HepG2 (cell line): ENCODE data around the gene ECEL1. TPM values are rescaled to one million over a fixed set of nuclear protein-coding genes. Genes with fewer than 3 reads are reported as not detected.

ENCODE experiments used
- ATAC-seq: fragments of 200-7000 bp; cut with Tn5 transposase; 3 replicates; pipeline ENCODE4 v1.9.1; 2020; ENCODE audit warnings: mild to moderate bottlenecking, moderate library complexity
- BruUV-seq: library from RNA; stranded (reverse); fragments of 400-500 nt; replicated peaks from 2 replicates; lab custom pipeline; 2021; lab: Mats Ljungman, UMichigan
- CTCF ChIA-PET: fragments of 300-600 bp; formaldehyde crosslinking; extraction: SDS; loops from one replicate; lab custom pipeline; 2021; ENCODE audit warnings: low total read pairs, inconsistent platforms, low intra/inter-chr PET ratio; lab: Yijun Ruan, JAX
- POLR2A ChIA-PET: fragments of 350-600 bp; sonication (Branson Sonifier 250); formaldehyde crosslinking; loops from one replicate; lab custom pipeline; 2020; ENCODE audit warnings: antibody characterized with exemption, inconsistent platforms; lab: Yijun Ruan, JAX
- DNase-seq: peaks from one replicate; pipeline ENCODE4 v3.0.0-alpha.2; 2015; ENCODE audit warnings: low spot score
- FAIRE-seq: peaks from 3 replicates; lab custom pipeline; 2011; peaks lifted over from hg19 to GRCh38; lab: Jason Lieb, UNC
- H2AFZ ChIP-seq: one replicate; pipeline ENCODE4 v1.6.1; 2011; ENCODE audit warnings: low read length, inconsistent platforms
- H3K27ac ChIP-seq: fragments of 300-600 bp; 3 replicates; pipeline ENCODE4 v1.8.0; 2011; ENCODE audit warnings: mixed run types, mild to moderate bottlenecking, mixed read lengths, low read length, inconsistent platforms; ENCODE audit not compliant: insufficient read depth; ENCODE audit errors: extremely low read length
- H3K27me3 ChIP-seq, 2 experiments: fragments of 200-600 bp in 1 of 2; 2 replicates in 1 of 2; 3 replicates in 1 of 2; pipeline versions ENCODE4 v1.6.0 to v1.8.0; 2011; ENCODE audit warnings: low read length in 2 of 2, mild to moderate bottlenecking in 2 of 2, moderate library complexity in 2 of 2, inconsistent platforms in 1 of 2; ENCODE audit not compliant: insufficient read depth in 2 of 2, control insufficient read depth in 1 of 2
- H3K36me3 ChIP-seq, 2 experiments: fragments of 200-600 bp in 1 of 2; replicated peaks in 1 of 2; 2 replicates in 1 of 2; 3 replicates in 1 of 2; pipeline versions ENCODE4 v1.5.1 to v1.8.0; 2011; ENCODE audit warnings: low read length in 2 of 2, inconsistent platforms in 1 of 2; ENCODE audit not compliant: insufficient read depth in 2 of 2, control insufficient read depth in 1 of 2
- H3K4me1 ChIP-seq: 2 replicates; pipeline ENCODE4 v1.5.1; 2012; ENCODE audit warnings: low read length, inconsistent platforms; ENCODE audit not compliant: insufficient read depth
- H3K4me2 ChIP-seq: 2 replicates; pipeline ENCODE4 v1.6.0; 2011; ENCODE audit warnings: low read depth, low read length, inconsistent platforms
- H3K4me3 ChIP-seq, 3 experiments: fragments of 200-600 bp in 1 of 3; sonication (generic), shearing (Covaris generic) in 1 of 3; replicated peaks in 1 of 3; 2 replicates each; pipeline ENCODE4 v1.5.1; 2011 to 2016; ENCODE audit warnings: low read length in 3 of 3, inconsistent platforms in 2 of 3, low read depth in 2 of 3, mild to moderate bottlenecking in 2 of 3, control low read depth in 1 of 3, mixed read lengths in 1 of 3; ENCODE audit not compliant: insufficient read depth in 1 of 3
- H3K79me2 ChIP-seq: one replicate; pipeline ENCODE4 v1.6.1; 2011; ENCODE audit warnings: low read length, inconsistent platforms; ENCODE audit not compliant: insufficient read depth
- H3K9ac ChIP-seq: 2 replicates; pipeline ENCODE4 v1.6.0; 2011; ENCODE audit warnings: mild to moderate bottlenecking, low read depth, low read length, inconsistent platforms; ENCODE audit not compliant: insufficient read depth
- H3K9me3 ChIP-seq: 2 replicates; pipeline ENCODE4 v1.5.1; 2012; ENCODE audit warnings: mild to moderate bottlenecking, low read length
- H4K20me1 ChIP-seq: 2 replicates; pipeline ENCODE4 v1.6.0; 2011; ENCODE audit warnings: inconsistent platforms, mild to moderate bottlenecking, low read length, moderate library complexity; ENCODE audit not compliant: insufficient read depth
- HDAC6 ChIP-seq: fragments of 200-600 bp; sonication (generic); IDR thresholded peaks from 2 replicates; pipeline ENCODE4 v1.7.0; 2017; ENCODE audit warnings: mild to moderate bottlenecking, antibody characterized with exemption, low read length, low read depth
- HES4 ChIP-seq: sonication (generic); formaldehyde crosslinking; IDR thresholded peaks from 2 replicates; pipeline ENCODE4 v1.9.0; 2021; ENCODE audit warnings: mild to moderate bottlenecking, missing genetic modification reagents, borderline replicate concordance
- LCORL ChIP-seq, 2 experiments: fragments of 450-650 bp in 1 of 2; sonication (generic) in 1 of 2; formaldehyde crosslinking in 1 of 2; IDR thresholded peaks; 2 replicates each; pipeline versions ENCODE4 v1.5.0 to v1.6.1; 2017 to 2020; ENCODE audit warnings: antibody characterized with exemption in 1 of 2, missing genetic modification reagents in 1 of 2
- MAZ ChIP-seq, 2 experiments: sonication (generic) in 1 of 2; formaldehyde crosslinking in 1 of 2; IDR thresholded peaks; 2 replicates each; pipeline versions ENCODE4 v1.5.0 to v1.6.1; 2012 to 2020; ENCODE audit warnings: low read depth in 2 of 2, mild to moderate bottlenecking in 2 of 2, borderline replicate concordance in 1 of 2, improper control_type of control experiment in 1 of 2, low read length in 1 of 2, missing genetic modification reagents in 1 of 2, moderate library complexity in 1 of 2
- NR2F2 ChIP-seq: IDR thresholded peaks from 2 replicates; pipeline ENCODE4 v1.6.1; 2012; ENCODE audit warnings: low read depth, inconsistent platforms, borderline replicate concordance
- ZFAT ChIP-seq: sonication (generic); formaldehyde crosslinking; conservative IDR thresholded peaks from 2 replicates; pipeline ENCODE4 v1.8.1; 2023; ENCODE audit warnings: missing genetic modification reagents, inconsistent platforms
- ZFP90 ChIP-seq: sonication (generic); formaldehyde crosslinking; IDR thresholded peaks from 2 replicates; pipeline ENCODE4 v1.8.0; 2022; ENCODE audit warnings: missing genetic modification reagents, mild to moderate bottlenecking, inconsistent platforms, borderline replicate concordance
- ZNF138 ChIP-seq: sonication (generic); formaldehyde crosslinking; IDR thresholded peaks from 2 replicates; pipeline ENCODE4 v1.5.0; 2020; ENCODE audit warnings: mild to moderate bottlenecking, low read depth, missing genetic modification reagents
- ZNF232 ChIP-seq: sonication (generic); formaldehyde crosslinking; IDR thresholded peaks from 2 replicates; pipeline ENCODE4 v1.4.0; 2020; ENCODE audit warnings: missing genetic modification reagents, borderline replicate concordance
- ZNF510 ChIP-seq: sonication (generic); formaldehyde crosslinking; IDR thresholded peaks from 2 replicates; pipeline ENCODE4 v1.4.0; 2020; ENCODE audit warnings: low read depth, mild to moderate bottlenecking, missing genetic modification reagents
- WGBS: methylation state at CpG from one replicate; pipeline ENCODE4 v1.1.6; 2017; ENCODE audit warnings: low lambda C conversion rate; 5-methylcytosine and 5-hydroxymethylcytosine counted together
- in situ Hi-C: cut with HindIII; loops from 2 replicates; pipeline ENCODE4 v1.10.0; 2017; ENCODE audit warnings: low pct_unique_long_range_greater_than_20kb; ENCODE audit not compliant: extremely low pct_ligation_motif_present
- intact Hi-C: fragments of 100-400 bp; cut with micrococcal nuclease; formaldehyde crosslinking; loops from one replicate; pipeline ENCODE4 v1.10.0; 2022; ENCODE audit not compliant: unreplicated experiment
- polyA plus RNA-seq, 8 experiments: library from polyadenylated mRNA; depleted of rRNA in 3 of 8; stranded (reverse) in 7 of 8; unstranded in 1 of 8; fragments of >200 nt; fragmentation: Illumina TruSeq in 4 of 8; extraction: Trizol in 4 of 8; gene quantifications; 2 replicates each; pipeline versions ENCODE4 v1.2.1 to v1.2.3, GENCODE V29; 2011 to 2016; ENCODE audit warnings: low read depth in 4 of 8, missing spikeins in 1 of 8, mixed read lengths in 1 of 8; ENCODE audit not compliant: insufficient read depth in 1 of 8
- total RNA-seq, 5 experiments: library from RNA; depleted of rRNA; stranded (reverse); fragments of >200 nt; fragmentation: Illumina TruSeq; extraction: Trizol; gene quantifications; 2 replicates each; pipeline ENCODE4 v1.2.3, GENCODE V29; 2016; ENCODE audit warnings: low read depth in 1 of 5
- TF ChIP-seq, protein P1 (sequence below): sonication (generic); formaldehyde crosslinking; conservative IDR thresholded peaks from 2 replicates; pipeline ENCODE4 v1.4.0; 2020; ENCODE audit warnings: mild to moderate bottlenecking, missing genetic modification reagents, moderate library complexity
- TF ChIP-seq, protein P2 (sequence below): IDR thresholded peaks from 2 replicates; pipeline ENCODE4 v1.6.1; 2016; ENCODE audit warnings: control low read depth

Gene ECEL1
- total and polyA plus RNA-seq, 2 of the 13 experiments (the other 11 are each of a cell fraction or from before 2014, with no cell fraction given), result not detected

DNA sequence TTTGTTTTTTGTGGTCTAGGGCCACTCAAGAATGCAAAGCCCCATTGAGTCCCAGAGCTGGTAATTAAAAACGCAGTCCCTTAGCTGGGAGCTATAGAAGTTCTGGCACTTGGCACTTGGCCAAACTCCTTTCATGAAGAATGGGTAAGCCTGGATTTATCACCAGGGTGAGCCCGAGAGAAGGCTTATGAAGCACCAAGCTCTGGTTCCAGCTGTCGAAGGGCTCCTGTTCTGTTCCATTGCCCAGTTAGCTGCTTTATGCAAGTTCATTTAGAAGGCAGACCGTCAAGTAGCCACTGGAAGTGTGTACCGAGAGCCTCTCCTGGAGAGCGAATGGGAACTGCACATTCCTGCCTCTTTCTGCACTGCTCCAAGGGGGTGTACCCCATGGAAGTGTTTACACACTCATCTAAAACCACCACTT, 14.2 kb downstream of the ECEL1 start:
- Histone ChIP-seq H3K9ac (no peak overlapping the region), H3K4me2 (no peak overlapping the region)
- CTCF ChIA-PET, result no interaction called here
- TF ChIP-seq, protein P1, sequence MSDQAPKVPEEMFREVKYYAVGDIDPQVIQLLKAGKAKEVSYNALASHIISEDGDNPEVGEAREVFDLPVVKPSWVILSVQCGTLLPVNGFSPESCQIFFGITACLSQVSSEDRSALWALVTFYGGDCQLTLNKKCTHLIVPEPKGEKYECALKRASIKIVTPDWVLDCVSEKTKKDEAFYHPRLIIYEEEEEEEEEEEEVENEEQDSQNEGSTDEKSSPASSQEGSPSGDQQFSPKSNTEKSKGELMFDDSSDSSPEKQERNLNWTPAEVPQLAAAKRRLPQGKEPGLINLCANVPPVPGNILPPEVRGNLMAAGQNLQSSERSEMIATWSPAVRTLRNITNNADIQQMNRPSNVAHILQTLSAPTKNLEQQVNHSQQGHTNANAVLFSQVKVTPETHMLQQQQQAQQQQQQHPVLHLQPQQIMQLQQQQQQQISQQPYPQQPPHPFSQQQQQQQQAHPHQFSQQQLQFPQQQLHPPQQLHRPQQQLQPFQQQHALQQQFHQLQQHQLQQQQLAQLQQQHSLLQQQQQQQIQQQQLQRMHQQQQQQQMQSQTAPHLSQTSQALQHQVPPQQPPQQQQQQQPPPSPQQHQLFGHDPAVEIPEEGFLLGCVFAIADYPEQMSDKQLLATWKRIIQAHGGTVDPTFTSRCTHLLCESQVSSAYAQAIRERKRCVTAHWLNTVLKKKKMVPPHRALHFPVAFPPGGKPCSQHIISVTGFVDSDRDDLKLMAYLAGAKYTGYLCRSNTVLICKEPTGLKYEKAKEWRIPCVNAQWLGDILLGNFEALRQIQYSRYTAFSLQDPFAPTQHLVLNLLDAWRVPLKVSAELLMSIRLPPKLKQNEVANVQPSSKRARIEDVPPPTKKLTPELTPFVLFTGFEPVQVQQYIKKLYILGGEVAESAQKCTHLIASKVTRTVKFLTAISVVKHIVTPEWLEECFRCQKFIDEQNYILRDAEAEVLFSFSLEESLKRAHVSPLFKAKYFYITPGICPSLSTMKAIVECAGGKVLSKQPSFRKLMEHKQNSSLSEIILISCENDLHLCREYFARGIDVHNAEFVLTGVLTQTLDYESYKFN, result no peak
- TF ChIP-seq HES4 (CRISPR knock-in tag), result no peak
- 0 out of 2 replicates have a peak, but pooled peaks have one; percentile 51 for TF ChIP-seq LCORL (IDR thresholded peaks at IDR 0.05)
- TF ChIP-seq LCORL (CRISPR knock-in tag; IDR thresholded peaks at IDR 0.05), result no peak
- TF ChIP-seq ZFP90, result no peak
- TF ChIP-seq, all 625 proteins: peak for 1
- Histone ChIP-seq H3K79me2 (no peaks in the 10 kb centered on the region), H3K4me1 (no peaks in the 10 kb centered on the region), H2AFZ (no peak overlapping the region), H4K20me1 (no peaks in the 10 kb centered on the region; the same call in 1 of the 2 replicates), H3K4me3 (no peak overlapping the region), H3K27me3 (peaks cover 8 to 54% of the 10 kb centered on the region in 2 experiments), H3K9me3 (no peaks in the 10 kb centered on the region), H3K27ac (no peak overlapping the region), H3K36me3 (no peaks in the 10 kb centered on the region)
- FAIRE-seq (no peak), ATAC-seq (no peak), DNase-seq (no peak)
- BruUV-seq, result no TSS peak
- intact Hi-C loops (no loop called here), in situ Hi-C loops (no loop called here)
- POLR2A ChIA-PET, result no interaction called here
- WGBS, result 37% methylated on average over 6 of the region's 6 CpGs

DNA sequence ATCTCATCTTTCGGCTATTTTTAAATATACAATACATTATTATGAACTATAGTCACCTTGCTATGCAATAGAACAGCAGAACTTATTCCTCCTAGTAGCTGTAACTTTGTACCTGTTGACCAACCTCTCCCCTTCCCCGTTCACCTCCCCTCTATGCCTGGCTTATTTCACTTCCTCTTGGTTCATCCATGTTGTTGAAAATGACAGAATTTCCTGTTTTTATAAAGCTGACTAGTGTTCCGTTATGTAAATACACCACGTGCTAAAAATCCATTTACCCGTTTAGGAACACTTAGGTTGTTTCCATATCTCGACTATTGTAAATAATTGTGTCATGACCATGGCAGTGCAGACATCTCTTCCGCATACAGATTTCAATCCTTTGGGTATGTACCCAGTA, 21.4 kb downstream of the ECEL1 start:
- H3K27me3 ChIP-seq, result peaks cover 2 to 28% of the 10 kb centered on the region in 2 experiments; a peak in 3 of 5 replicates
- H3K79me2 ChIP-seq, result no peaks in the 10 kb centered on the region
- H4K20me1 ChIP-seq, result no peaks in the 10 kb centered on the region
- no peak overlapping the region for H2AFZ ChIP-seq
- no TSS peak for BruUV-seq
- H3K4me1 ChIP-seq, result no peaks in the 10 kb centered on the region
- H3K4me2 ChIP-seq, result no peak overlapping the region
- H3K9me3 ChIP-seq, result peaks cover 3% of the 10 kb centered on the region; the same call in 1 of the 2 replicates
- no peak overlapping the region for H3K4me3 ChIP-seq
- 26% methylated on average over 7 of the region's 7 CpGs for WGBS
- no peak overlapping the region for H3K9ac ChIP-seq
- no peaks in the 10 kb centered on the region for H3K36me3 ChIP-seq
- intact Hi-C loops (no loop called here), in situ Hi-C loops (no loop called here)
- ChIA-PET CTCF (no interaction called here), POLR2A (no interaction called here)
- ATAC-seq (no peak), FAIRE-seq (no peak), DNase-seq (no peak)
- H3K27ac ChIP-seq, result no peak overlapping the region
- TF ChIP-seq ZNF138 (CRISPR knock-in tag), result no peak
- TF ChIP-seq ZNF510 (CRISPR knock-in tag), result no peak
- no peak for TF ChIP-seq HDAC6
- no peak for TF ChIP-seq ZFAT (CRISPR knock-in tag)
- TF ChIP-seq, protein P2, sequence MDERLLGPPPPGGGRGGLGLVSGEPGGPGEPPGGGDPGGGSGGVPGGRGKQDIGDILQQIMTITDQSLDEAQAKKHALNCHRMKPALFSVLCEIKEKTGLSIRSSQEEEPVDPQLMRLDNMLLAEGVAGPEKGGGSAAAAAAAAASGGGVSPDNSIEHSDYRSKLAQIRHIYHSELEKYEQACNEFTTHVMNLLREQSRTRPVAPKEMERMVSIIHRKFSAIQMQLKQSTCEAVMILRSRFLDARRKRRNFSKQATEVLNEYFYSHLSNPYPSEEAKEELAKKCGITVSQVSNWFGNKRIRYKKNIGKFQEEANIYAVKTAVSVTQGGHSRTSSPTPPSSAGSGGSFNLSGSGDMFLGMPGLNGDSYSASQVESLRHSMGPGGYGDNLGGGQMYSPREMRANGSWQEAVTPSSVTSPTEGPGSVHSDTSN (CRISPR knock-in tag), result no peak
- TF ChIP-seq NR2F2, result no peak
- no peak for TF ChIP-seq ZNF232 (CRISPR knock-in tag)
- TF ChIP-seq MAZ (IDR thresholded peaks at IDR 0.05; ENCODE audit: borderline replicate concordance, low read depth, low read length), result no peak
- TF ChIP-seq MAZ (CRISPR knock-in tag; IDR thresholded peaks at IDR 0.05; ENCODE audit: low read depth), result no peak
